ENCODE data around the gene PATL2.
"Not testable (repeated sequence)": the region's sequence is repeated elsewhere in the genome, so short reads cannot be mapped to it uniquely, and the experiment has no call there.

GRCh38 chr15:44728232-44728575 is 17.1 kb upstream of the PATL2 start:
- TF ChIP-seq POLR2A, TAF1 (IDR thresholded peaks at IDR 0.05; ENCODE audit: low read depth, low read length): not testable (repeated sequence)

All from GM12891 (cell line).